K562 (cell line): ENCODE measurements around the gene GINS2. TPM values are rescaled to one million over a fixed set of nuclear protein-coding genes. Genes with fewer than 3 reads are reported as not detected.

Source experiments
- ATAC-seq: fragments of 200-7000 bp; cut with Tn5 transposase; 3 replicates; pipeline ENCODE4 v1.9.1; 2020; ENCODE audit warnings: moderate library complexity
- BruUV-seq: library from RNA; stranded (reverse); fragments of 400-500 nt; replicated peaks from 2 replicates; lab custom pipeline; 2021; lab: Mats Ljungman, UMichigan
- CTCF ChIA-PET: fragments of 300-600 bp; formaldehyde crosslinking; extraction: SDS; loops from one replicate; lab custom pipeline; 2021; ENCODE audit warnings: low intra/inter-chr PET ratio; lab: Yijun Ruan, JAX
- POLR2A ChIA-PET: fragments of 300-600, 350-650 bp; sonication (Branson Sonifier 250); formaldehyde crosslinking; extraction: SDS; loops from one replicate; lab custom pipeline; 2021; ENCODE audit warnings: antibody characterized with exemption, inconsistent platforms; lab: Yijun Ruan, JAX
- DNase-seq, 4 experiments: peaks; one replicate each; pipeline versions ENCODE4 v3.0.0 to v3.0.0-alpha.2; 2011 to 2018; ENCODE audit warnings: low spot score in 3 of 4, mixed read lengths in 3 of 4; ENCODE audit errors: extremely low read depth in 1 of 4
- FAIRE-seq: peaks from 2 replicates; lab custom pipeline; 2011; peaks lifted over from hg19 to GRCh38; lab: Jason Lieb, UNC
- H2AFZ ChIP-seq: 2 replicates; pipeline ENCODE4 v1.6.0; 2011; ENCODE audit warnings: low read depth, low read length, control low read depth, inconsistent platforms
- H3K27ac ChIP-seq: fragments of 200-600 bp; 3 replicates; pipeline ENCODE4 v1.8.0; 2011; ENCODE audit warnings: low read depth, mild to moderate bottlenecking, control low read depth, inconsistent platforms, low read length, moderate library complexity, mixed read lengths; ENCODE audit errors: extremely low read depth
- H3K27me3 ChIP-seq, 2 experiments: fragments of 300-600 bp in 1 of 2; 2 replicates in 1 of 2; 3 replicates in 1 of 2; pipeline versions ENCODE4 v1.6.0 to v1.8.0; 2011; ENCODE audit warnings: inconsistent platforms in 2 of 2, low read length in 2 of 2, mild to moderate bottlenecking in 1 of 2, mixed read lengths in 1 of 2, moderate library complexity in 1 of 2; ENCODE audit not compliant: control insufficient read depth in 2 of 2, insufficient read depth in 2 of 2
- H3K36me3 ChIP-seq: fragments of 300-600 bp; 3 replicates; pipeline ENCODE4 v1.8.0; 2011; ENCODE audit warnings: mild to moderate bottlenecking, low read length, inconsistent platforms; ENCODE audit not compliant: control insufficient read depth, insufficient read depth
- H3K4me1 ChIP-seq, 2 experiments: fragments of 200-600 bp in 1 of 2; replicated peaks in 1 of 2; 2 replicates in 1 of 2; 3 replicates in 1 of 2; pipeline versions ENCODE4 v1.5.1 to v1.8.0; 2011; ENCODE audit warnings: inconsistent platforms in 2 of 2, low read length in 2 of 2, mild to moderate bottlenecking in 1 of 2, mixed read lengths in 1 of 2, moderate library complexity in 1 of 2; ENCODE audit not compliant: control insufficient read depth in 2 of 2, insufficient read depth in 2 of 2
- H3K4me2 ChIP-seq: 2 replicates; pipeline ENCODE4 v1.6.1; 2011; ENCODE audit warnings: low read length, control low read depth, inconsistent platforms, mixed read lengths; ENCODE audit not compliant: insufficient read depth
- H3K4me3 ChIP-seq: fragments of 200-600 bp; sonication (generic), shearing (Covaris generic); 2 replicates; pipeline ENCODE4 v1.5.1; 2016; ENCODE audit warnings: control low read depth, inconsistent platforms
- H3K79me2 ChIP-seq: fragments of 200-600 bp; 3 replicates; pipeline ENCODE4 v1.8.0; 2011; ENCODE audit warnings: low read length, inconsistent platforms; ENCODE audit not compliant: control insufficient read depth, insufficient read depth
- H3K9ac ChIP-seq, 2 experiments: 2 replicates each; pipeline versions ENCODE4 v1.6.0 to v1.6.1; 2011; ENCODE audit warnings: low read depth in 2 of 2, low read length in 2 of 2, control low read depth in 1 of 2, inconsistent platforms in 1 of 2, mild to moderate bottlenecking in 1 of 2, mixed read lengths in 1 of 2; ENCODE audit not compliant: insufficient read depth in 1 of 2
- H3K9me1 ChIP-seq: one replicate; pipeline ENCODE4 v1.6.0; 2011; ENCODE audit warnings: inconsistent platforms, mild to moderate bottlenecking, low read length, moderate library complexity; ENCODE audit not compliant: control insufficient read depth, insufficient read depth
- H3K9me3 ChIP-seq: replicated peaks from 2 replicates; pipeline ENCODE4 v1.5.1; 2011; ENCODE audit warnings: low read depth, low read length, inconsistent platforms; ENCODE audit not compliant: control insufficient read depth, insufficient read depth
- H4K20me1 ChIP-seq: replicated peaks from 2 replicates; pipeline ENCODE4 v1.6.1; 2011; ENCODE audit warnings: low read length, inconsistent platforms, mixed read lengths; ENCODE audit not compliant: control insufficient read depth, insufficient read depth
- BCOR ChIP-seq: fragments of 450-650 bp; IDR thresholded peaks from 2 replicates; pipeline ENCODE4 v1.6.1; 2016
- CREB1 ChIP-seq, 2 experiments: sonication (generic) in 1 of 2; formaldehyde crosslinking in 1 of 2; IDR thresholded peaks; 2 replicates each; pipeline versions ENCODE4 v1.6.1 to v1.8.0; 2012 to 2022; ENCODE audit warnings: inconsistent platforms in 1 of 2, mild to moderate bottlenecking in 1 of 2, missing genetic modification reagents in 1 of 2, moderate library complexity in 1 of 2
- EGR1 ChIP-seq: fragments of 450-650 bp; conservative IDR thresholded peaks from 2 replicates; pipeline ENCODE4 v1.6.1; 2017; ENCODE audit warnings: mild to moderate bottlenecking
- FIP1L1 ChIP-seq: fragments of 200-400 bp; formaldehyde crosslinking; IDR thresholded peaks from 2 replicates; pipeline ENCODE4 v1.6.1; 2018; ENCODE audit warnings: mild to moderate bottlenecking, low read depth, low read length; ENCODE audit not compliant: poor library complexity, severe bottlenecking
- HDAC8 ChIP-seq: fragments of 450-650 bp; IDR thresholded peaks from 2 replicates; pipeline ENCODE4 v1.6.1; 2016; ENCODE audit warnings: mild to moderate bottlenecking, missing genetic modification characterization, moderate library complexity, missing compliant biosample characterization
- KAT7 ChIP-seq: sonication (generic); formaldehyde crosslinking; IDR thresholded peaks from 2 replicates; pipeline ENCODE4 v1.8.0; 2022; ENCODE audit warnings: missing genetic modification reagents, mild to moderate bottlenecking, borderline replicate concordance
- KDM1A ChIP-seq, 2 experiments: fragments of 450-650 bp; IDR thresholded peaks; 2 replicates each; pipeline ENCODE4 v1.6.1; 2016; ENCODE audit warnings: mild to moderate bottlenecking in 2 of 2
- KDM2B ChIP-seq: fragments of 250-450 bp; sonication (Bioruptor Pico); IDR thresholded peaks from 2 replicates; pipeline ENCODE4 v1.8.0; 2021; ENCODE audit warnings: mild to moderate bottlenecking, moderate library complexity
- MCM3 ChIP-seq: fragments of 450-650 bp; IDR thresholded peaks from 2 replicates; pipeline ENCODE4 v1.6.1; 2016
- PCBP2 ChIP-seq: fragments of 200-400 bp; formaldehyde crosslinking; IDR thresholded peaks from 2 replicates; pipeline ENCODE4 v1.6.1; 2018; ENCODE audit warnings: low read length, low read depth, mild to moderate bottlenecking, moderate library complexity; ENCODE audit not compliant: poor library complexity, severe bottlenecking
- PHF21A ChIP-seq: fragments of 450-650 bp; IDR thresholded peaks from 2 replicates; pipeline ENCODE4 v1.6.1; 2017; ENCODE audit warnings: low read depth, borderline replicate concordance
- POLR2G ChIP-seq: fragments of 200-400 bp; formaldehyde crosslinking; IDR thresholded peaks from 2 replicates; pipeline ENCODE4 v1.6.1; 2017; ENCODE audit warnings: low read depth, mild to moderate bottlenecking, antibody characterized with exemption, low read length, moderate library complexity
- RUNX1 ChIP-seq: sonication (generic); IDR thresholded peaks from 2 replicates; pipeline ENCODE4 v1.6.1; 2016; ENCODE audit warnings: antibody characterized with exemption, low read depth
- TRIM28 ChIP-seq: fragments of 450-650 bp; IDR thresholded peaks from 2 replicates; pipeline ENCODE4 v1.6.1; 2017
- U2AF1 ChIP-seq: fragments of 200-400 bp; formaldehyde crosslinking; optimal IDR thresholded peaks from 2 replicates; pipeline ENCODE3; 2017; ENCODE audit warnings: mild to moderate bottlenecking, low read depth, low read length, moderate library complexity
- ZKSCAN3 ChIP-seq: fragments of 250-450 bp; sonication (Bioruptor Pico); IDR thresholded peaks from 2 replicates; pipeline ENCODE4 v1.4.0; 2020
- ZNF23 ChIP-seq: fragments of 250-450 bp; sonication (Bioruptor Pico); IDR thresholded peaks from 2 replicates; pipeline ENCODE4 v1.4.0; 2020; ENCODE audit warnings: mild to moderate bottlenecking
- ZNF696 ChIP-seq: fragments of 250-450 bp; sonication (Bioruptor Pico); conservative IDR thresholded peaks from 2 replicates; pipeline ENCODE4 v1.4.0; 2020; ENCODE audit warnings: mild to moderate bottlenecking, moderate library complexity
- WGBS: fragments of 100-300 bp; shearing (Covaris generic); methylation state at CpG from one replicate; pipeline ENCODE4 v1.1.6; 2016; ENCODE audit warnings: low coverage, mixed read lengths; ENCODE audit not compliant: insufficient coverage; ENCODE audit errors: missing lambda C conversion rate; 5-methylcytosine and 5-hydroxymethylcytosine counted together
- in situ Hi-C: fragments of 300-500 bp; cut with MboI; formaldehyde crosslinking; loops from 4 replicates; pipeline ENCODE4 v1.15.0; 2018; ENCODE audit warnings: inconsistent platforms, mixed read lengths
- intact Hi-C: fragments of 100-400 bp; cut with micrococcal nuclease; formaldehyde crosslinking; loops from 2 replicates; pipeline ENCODE4 v1.14.2; 2022
- polyA plus RNA-seq, 8 experiments: library from polyadenylated mRNA; depleted of rRNA in 4 of 8; stranded (reverse) in 5 of 8; unstranded in 3 of 8; fragments of >200 nt; fragmentation: Nextera tagmentation in 2 of 8; fragmentation: Illumina TruSeq in 1 of 8; extraction: Ambion mirVana in 2 of 8; extraction: Trizol in 1 of 8; gene quantifications; 2 replicates each; pipeline versions ENCODE4 v1.2.1 to v1.2.3, GENCODE V29; 2011 to 2014; ENCODE audit warnings: inconsistent platforms in 1 of 8, missing spikeins in 1 of 8
- total RNA-seq, 7 experiments: library from RNA; depleted of rRNA in 6 of 7; stranded (reverse); fragments of >200 nt in 6 of 7; fragmentation: Illumina TruSeq in 2 of 7; extraction: Trizol in 2 of 7; gene quantifications; 2 replicates each; pipeline versions ENCODE4 v1.2.1 to v1.2.3, GENCODE V29; 2011 to 2021; ENCODE audit warnings: low replicate concordance in 1 of 7
- TF ChIP-seq, protein P1 (sequence below): fragments of 250-450 bp; sonication (Bioruptor Pico); IDR thresholded peaks from 2 replicates; pipeline ENCODE4 v1.5.0; 2021

Gene GINS2
- total and polyA plus RNA-seq, 9 of the 15 experiments (the other 6 are each of a cell fraction or from before 2014, with no cell fraction given) = 40.4 to 76.2 (median 44.6) TPM

DNA sequence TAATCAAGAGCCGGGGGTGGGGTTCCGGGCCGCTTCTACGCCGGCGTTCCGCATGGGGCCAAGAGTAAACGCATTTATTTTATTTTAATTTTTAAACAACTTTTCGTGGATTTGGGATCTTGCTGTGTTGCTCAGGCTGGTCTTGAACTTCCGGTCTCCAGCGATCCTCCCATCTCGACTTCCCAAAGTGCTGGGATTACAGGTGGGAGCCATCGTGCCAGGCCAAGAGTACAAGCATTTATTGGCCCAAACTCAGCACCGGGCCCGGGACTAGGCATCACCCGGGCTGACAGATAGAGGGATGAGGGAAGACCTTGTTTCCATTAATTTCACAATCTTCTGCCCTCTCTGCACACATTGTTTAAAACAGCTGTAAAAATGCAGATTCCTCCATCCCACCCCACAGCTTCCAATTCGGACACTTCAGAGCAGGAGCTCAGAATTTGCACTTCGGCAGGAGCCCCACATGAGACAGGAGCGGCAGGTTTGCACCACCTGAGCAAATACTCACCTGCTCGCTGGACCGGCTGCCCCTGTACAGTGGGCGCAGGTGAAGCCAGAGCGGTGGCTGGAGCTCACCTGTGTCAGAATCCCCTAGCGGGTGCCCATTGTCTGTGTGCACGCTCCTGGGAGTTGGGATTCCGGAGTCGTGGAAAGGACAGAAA lies 663 bp upstream of the GINS2 start (continued):
- no peak for TF ChIP-seq PCBP2

- intact Hi-C loops (no loop called here), in situ Hi-C loops (no loop called here)
- Histone ChIP-seq H3K79me2 (peaks cover 57% of the 10 kb centered on the region), H3K27ac (peak overlapping the region; percentile 89; the same call in 2 of the 3 replicates), H3K9ac (peak overlapping the region; percentile 84 to 99), H3K9me1 (peaks cover 3% of the 10 kb centered on the region), H2AFZ (no peak overlapping the region), H4K20me1 (peaks cover 19% of the 10 kb centered on the region; the same call in 1 of the 2 replicates), H3K4me1 (peaks cover 17 to 33% of the 10 kb centered on the region in 2 experiments; a peak in 4 of 5 replicates), H3K9me3 (no peaks in the 10 kb centered on the region), H3K4me2 (peak overlapping the region; percentile 88), H3K4me3 (peak overlapping the region; percentile 90), H3K27me3 (no peaks in the 10 kb centered on the region), H3K36me3 (peaks cover 45% of the 10 kb centered on the region; the same call in 2 of the 3 replicates)
- ChIA-PET CTCF (no interaction called here), POLR2A (interaction anchor here (0.6 to 1.9 kb wide), 4 partner anchors 9 to 28 kb away, joined by 3 to 9 read pairs (median 4); no protein-coding TSS in a partner anchor)
- peak in 2 of 4 experiments; percentile 33 to 37 for DNase-seq
- 7% methylated on average over 37 of the region's 49 CpGs for WGBS
- peak; percentile 17 for ATAC-seq
- no TSS peak for BruUV-seq
- FAIRE-seq = no peak
- TF ChIP-seq CREB1 (IDR thresholded peaks at IDR 0.05) = no peak
- 0 out of 2 replicates have a peak, but pooled peaks have one; percentile 28 for TF ChIP-seq CREB1 (CRISPR knock-in tag; IDR thresholded peaks at IDR 0.05)
- TF ChIP-seq FIP1L1 = no peak
- no peak for TF ChIP-seq U2AF1
- TF ChIP-seq ZNF696 (CRISPR knock-in tag) = no peak
- TF ChIP-seq, protein P1, sequence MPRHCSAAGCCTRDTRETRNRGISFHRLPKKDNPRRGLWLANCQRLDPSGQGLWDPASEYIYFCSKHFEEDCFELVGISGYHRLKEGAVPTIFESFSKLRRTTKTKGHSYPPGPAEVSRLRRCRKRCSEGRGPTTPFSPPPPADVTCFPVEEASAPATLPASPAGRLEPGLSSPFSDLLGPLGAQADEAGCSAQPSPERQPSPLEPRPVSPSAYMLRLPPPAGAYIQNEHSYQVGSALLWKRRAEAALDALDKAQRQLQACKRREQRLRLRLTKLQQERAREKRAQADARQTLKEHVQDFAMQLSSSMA (CRISPR knock-in tag) = no peak
- TF ChIP-seq ZNF23 (CRISPR knock-in tag) = no peak
- TF ChIP-seq RUNX1 = no peak
- TF ChIP-seq BCOR = peak; percentile 79; the same call in 1 of the 2 replicates
- peak in 1 of 2 experiments; percentile 68; a peak in 2 of 4 replicates for TF ChIP-seq KDM1A (IDR thresholded peaks at IDR 0.05)
- peak; percentile 54 for TF ChIP-seq POLR2G
- peak; percentile 36; the same call in 1 of the 2 replicates for TF ChIP-seq TRIM28
- no peak for TF ChIP-seq PHF21A
- no peak for TF ChIP-seq MCM3
- no peak for TF ChIP-seq ZKSCAN3 (CRISPR knock-in tag)
- 0 out of 2 replicates have a peak, but pooled peaks have one; percentile 26 for TF ChIP-seq EGR1
- 0 out of 2 replicates have a peak, but pooled peaks have one; percentile 56 for TF ChIP-seq KAT7
- TF ChIP-seq HDAC8 (tag) = no peak
- TF ChIP-seq KDM2B (CRISPR knock-in tag) = no peak
Measured at GRCh38 chr16:85687651-85688471, 893 bp downstream of the GINS2 start.
